K562 (cell line): ENCODE results near the gene HOXC5. TPM values are rescaled to one million over a fixed set of nuclear protein-coding genes. Genes with fewer than 3 reads are reported as not detected.

Source experiments
- ARID1B ChIP-seq: fragments of 450-650 bp; IDR thresholded peaks from 2 replicates; pipeline ENCODE4 v1.6.1; 2016; ENCODE audit warnings: antibody characterized with exemption, mild to moderate bottlenecking, inconsistent platforms
- BCL6 ChIP-seq: fragments of 250-450 bp; sonication (Bioruptor Pico); IDR thresholded peaks from 2 replicates; pipeline ENCODE4 v1.4.0; 2020
- CUX1 ChIP-seq: fragments of 200-800 bp; sonication (Bioruptor generic); IDR thresholded peaks from 2 replicates; pipeline ENCODE4 v1.6.1; 2016; ENCODE audit warnings: missing genetic modification characterization, missing compliant biosample characterization
- FIP1L1 ChIP-seq: fragments of 200-400 bp; formaldehyde crosslinking; IDR thresholded peaks from 2 replicates; pipeline ENCODE4 v1.6.1; 2018; ENCODE audit warnings: mild to moderate bottlenecking, low read depth, low read length; ENCODE audit not compliant: poor library complexity, severe bottlenecking
- HCFC1 ChIP-seq: IDR thresholded peaks from 2 replicates; pipeline ENCODE4 v1.6.1; 2012; ENCODE audit warnings: low read depth, low read length, improper control_type of control experiment
- HMG20A ChIP-seq: fragments of 450-650 bp; formaldehyde crosslinking; conservative IDR thresholded peaks from 2 replicates; pipeline ENCODE4 v1.4.0; 2020; ENCODE audit warnings: mild to moderate bottlenecking, mixed read lengths
- HMGXB4 ChIP-seq: sonication (generic); formaldehyde crosslinking; IDR thresholded peaks from 2 replicates; pipeline ENCODE4 v1.8.1; 2023; ENCODE audit warnings: mild to moderate bottlenecking, missing genetic modification reagents
- ID3 ChIP-seq, 2 experiments: fragments of 250-450 bp in 1 of 2; fragments of 450-650 bp in 1 of 2; sonication (Bioruptor Pico) in 1 of 2; IDR thresholded peaks; 2 replicates each; pipeline versions ENCODE4 v1.6.1 to v1.8.0; 2016 to 2021; ENCODE audit warnings: mild to moderate bottlenecking in 2 of 2, moderate library complexity in 2 of 2, missing compliant biosample characterization in 1 of 2, missing genetic modification characterization in 1 of 2
- MLLT1 ChIP-seq, 2 experiments: fragments of 450-650 bp; IDR thresholded peaks; 2 replicates each; pipeline ENCODE4 v1.6.1; 2016
- PHF21A ChIP-seq: fragments of 450-650 bp; IDR thresholded peaks from 2 replicates; pipeline ENCODE4 v1.6.1; 2017; ENCODE audit warnings: low read depth, borderline replicate concordance
- SIRT6 ChIP-seq: IDR thresholded peaks from one replicate; pipeline ENCODE4 v1.6.1; 2012; ENCODE audit warnings: low read depth, mild to moderate bottlenecking, control low read depth, inconsistent platforms, low read length, moderate library complexity
- TAL1 ChIP-seq: fragments of 450-650 bp; IDR thresholded peaks from 2 replicates; pipeline ENCODE4 v1.6.1; 2016; ENCODE audit warnings: mild to moderate bottlenecking
- TCF7L2 ChIP-seq: fragments of 150-350 bp; IDR thresholded peaks from 2 replicates; pipeline ENCODE4 v1.6.1; 2016; ENCODE audit warnings: low read depth, mild to moderate bottlenecking, low read length, moderate library complexity
- ZBTB49 ChIP-seq: sonication (generic); formaldehyde crosslinking; IDR thresholded peaks from 2 replicates; pipeline ENCODE4 v1.8.0; 2022; ENCODE audit warnings: missing genetic modification reagents, mild to moderate bottlenecking, borderline replicate concordance
- polyA plus RNA-seq, 8 experiments: library from polyadenylated mRNA; depleted of rRNA in 4 of 8; stranded (reverse) in 5 of 8; unstranded in 3 of 8; fragments of >200 nt; fragmentation: Nextera tagmentation in 2 of 8; fragmentation: Illumina TruSeq in 1 of 8; extraction: Ambion mirVana in 2 of 8; extraction: Trizol in 1 of 8; gene quantifications; 2 replicates each; pipeline versions ENCODE4 v1.2.1 to v1.2.3, GENCODE V29; 2011 to 2014; ENCODE audit warnings: inconsistent platforms in 1 of 8, missing spikeins in 1 of 8
- total RNA-seq, 7 experiments: library from RNA; depleted of rRNA in 6 of 7; stranded (reverse); fragments of >200 nt in 6 of 7; fragmentation: Illumina TruSeq in 2 of 7; extraction: Trizol in 2 of 7; gene quantifications; 2 replicates each; pipeline versions ENCODE4 v1.2.1 to v1.2.3, GENCODE V29; 2011 to 2021; ENCODE audit warnings: low replicate concordance in 1 of 7

The HOXC5 gene
- total and polyA plus RNA-seq, 9 of the 15 experiments (the other 6 are each of a cell fraction or from before 2014, with no cell fraction given) = 0.10 to 0.44 (median 0.18) TPM; not detected in 4

GRCh38 chr12:54017027-54017788 is 15.6 kb upstream of the HOXC5 start (continued):
- TF ChIP-seq ZBTB49 (CRISPR knock-in tag) (no peak), BCL6 (CRISPR knock-in tag) (no peak), FIP1L1 (no peak), HMG20A (CRISPR knock-in tag) (no peak), CUX1 (CRISPR knock-in tag) (no peak), ARID1B (no peak; the same call in 1 of the 2 replicates), PHF21A (0 out of 2 replicates have a peak, but pooled peaks have one; percentile 25), SIRT6 (no peak), TAL1 (no peak), MLLT1 (IDR thresholded peaks at IDR 0.05) (0 out of 4 replicates have a peak, but pooled peaks of 1 of the 2 experiments have one; percentile 63), HCFC1 (no peak), TCF7L2 (no peak), ID3 (CRISPR knock-in tag; IDR thresholded peaks at IDR 0.05) (no peak), ID3 (tag; IDR thresholded peaks at IDR 0.05) (no peak), HMGXB4 (CRISPR knock-in tag) (no peak)
